HG02610 (cell line): ENCODE data around the gene CDC7.
"Not testable (repeated sequence)": the region's sequence is repeated elsewhere in the genome, so short reads cannot be mapped to it uniquely, and the experiment has no call there.

Experiments
- ATAC-seq: cut with Tn5 transposase; IDR thresholded peaks from one replicate; pipeline ENCODE4 v1.9.1; 2021; ENCODE audit warnings: mild to moderate bottlenecking, moderate library complexity; ENCODE audit not compliant: unreplicated experiment

The CDC7 gene

GRCh38 chr1:91510754-91511153, 10.1 kb downstream of the CDC7 start:
- no peak for ATAC-seq

- ATAC-seq: no peak
Observed at GRCh38 chr1:91511386-91511785, 10.7 kb downstream of the CDC7 start.

GRCh38 chr1:91513160-91513559, 12.5 kb downstream of the CDC7 start:
- ATAC-seq: no peak

GRCh38 chr1:91513706-91514105, 13.1 kb downstream of the CDC7 start:
- ATAC-seq: no peak

- ATAC-seq: no peak
Observed at GRCh38 chr1:91515994-91516393, 15.3 kb downstream of the CDC7 start.

- ATAC-seq: not testable (repeated sequence)
Observed at GRCh38 chr1:91516605-91517004, 16.0 kb downstream of the CDC7 start.

- not testable (repeated sequence) for ATAC-seq
Observed at GRCh38 chr1:91519167-91519566, 18.5 kb downstream of the CDC7 start.

- ATAC-seq: no peak
Observed at GRCh38 chr1:91520942-91521507, 20.4 kb downstream of the CDC7 start.

- peak; percentile 97 for ATAC-seq
Observed at GRCh38 chr1:91523482-91523881, 22.8 kb downstream of the CDC7 start.

- no peak for ATAC-seq
Observed at GRCh38 chr1:91526496-91526895, 25.8 kb downstream of the CDC7 start.

- no peak for ATAC-seq
Observed at GRCh38 chr1:91527266-91527765, 26.7 kb downstream of the CDC7 start.

GRCh38 chr1:91527781-91528180, 27.1 kb downstream of the CDC7 start:
- ATAC-seq: no peak

- peak; percentile 44 for ATAC-seq
Observed at GRCh38 chr1:91529856-91530255, 29.2 kb downstream of the CDC7 start.

GRCh38 chr1:91533361-91534024, 32.8 kb downstream of the CDC7 start:
- ATAC-seq: no peak

GRCh38 chr1:91535441-91535840, 34.8 kb downstream of the CDC7 start:
- ATAC-seq: no peak

GRCh38 chr1:91537281-91537986, 36.8 kb downstream of the CDC7 start:
- no peak for ATAC-seq

- no peak for ATAC-seq
Observed at GRCh38 chr1:91537987-91538304, 37.3 kb downstream of the CDC7 start.

GRCh38 chr1:91540910-91541309, 40.3 kb downstream of the CDC7 start:
- ATAC-seq: no peak

GRCh38 chr1:91541918-91542533, 41.4 kb downstream of the CDC7 start:
- no peak for ATAC-seq

GRCh38 chr1:91545506-91546300, 45.1 kb downstream of the CDC7 start:
- ATAC-seq: no peak

GRCh38 chr1:91546301-91546581, 45.6 kb downstream of the CDC7 start:
- ATAC-seq: no peak
